Fibroblast of skin of abdomen (primary cell): ENCODE results near the gene AHCYL1.
A peak's percentile ranks its signal among the peaks of the same experiment; 100 is the strongest.

Experiments
- DNase-seq: peaks from one replicate; pipeline ENCODE4 v3.0.0-alpha.2; 2013

The AHCYL1 gene

DNA sequence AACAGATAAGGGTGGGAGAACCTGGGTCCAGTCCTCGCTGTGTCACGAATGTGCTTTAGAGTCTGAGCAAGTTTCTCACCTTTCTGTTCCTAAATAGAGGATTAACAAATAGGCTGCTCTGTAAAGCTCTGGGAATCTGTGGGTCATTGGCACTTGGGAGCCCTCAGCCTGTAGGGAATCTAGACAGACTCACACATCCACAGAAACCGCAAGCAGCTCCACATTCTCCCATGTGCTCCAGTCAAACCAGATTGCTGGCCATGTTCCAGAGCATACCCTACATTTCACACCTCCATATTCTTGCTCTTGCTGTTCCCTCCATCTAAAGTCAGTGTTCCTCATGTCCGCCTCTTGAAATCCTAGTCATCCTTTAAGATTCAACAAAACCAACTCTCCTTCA, 7.8 kb upstream of the AHCYL1 start:
- DNase-seq, result no peak

DNA sequence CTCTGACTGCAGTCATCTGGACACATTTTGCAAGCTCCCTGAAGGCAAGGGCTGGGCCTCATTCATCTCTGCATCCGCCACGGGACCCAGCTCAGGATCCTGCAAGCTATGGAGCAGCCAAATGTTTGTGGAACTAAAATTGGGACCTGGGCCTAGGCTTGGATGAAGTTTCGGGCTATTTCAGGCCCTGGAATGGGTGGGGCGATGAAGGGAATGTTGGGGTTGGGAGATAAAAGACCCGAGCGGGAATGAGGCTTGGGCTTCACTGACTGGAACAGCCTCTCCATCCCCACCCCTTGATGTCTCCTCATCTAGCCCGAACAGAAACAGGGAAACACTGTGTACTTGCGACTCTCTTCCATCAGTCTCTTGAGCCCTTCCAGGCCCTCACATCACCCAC, 7.3 kb upstream of the AHCYL1 start:
- no peak for DNase-seq

DNA sequence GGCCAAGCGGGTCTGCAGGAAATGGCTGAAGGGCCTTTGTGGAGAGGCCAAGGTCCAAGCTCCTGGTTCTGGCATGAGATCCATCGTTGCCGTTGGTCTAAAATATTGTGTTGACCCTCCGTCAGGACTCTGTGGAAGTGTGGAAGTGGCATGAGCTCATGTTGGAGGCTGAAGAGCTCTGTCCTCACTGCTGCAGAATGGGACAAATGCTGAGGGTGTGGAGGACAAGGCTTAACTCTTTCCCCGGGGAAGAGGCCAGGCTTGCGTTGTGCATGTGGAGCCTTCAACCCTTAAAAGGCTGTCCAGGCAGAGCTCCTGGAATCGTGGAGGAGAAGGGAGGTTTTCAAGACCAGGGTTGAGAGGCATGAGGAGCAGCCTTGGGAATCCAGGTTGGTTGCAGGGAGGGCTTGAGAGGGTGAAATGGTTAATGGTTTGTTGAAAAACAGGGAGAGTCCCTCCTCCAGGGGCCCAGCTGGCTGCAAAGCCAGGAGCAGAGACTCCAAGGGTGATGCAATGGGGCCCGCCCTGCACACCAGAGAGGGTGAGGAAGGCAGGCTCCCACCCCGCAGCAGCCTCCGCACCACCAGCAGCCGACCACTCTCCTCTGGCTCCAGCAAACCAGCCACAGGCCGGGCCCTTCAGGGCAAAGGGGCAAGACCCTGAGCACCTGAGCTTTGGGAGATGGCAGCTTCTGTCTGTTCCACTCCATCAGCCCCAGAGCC, 6.7 kb upstream of the AHCYL1 start:
- DNase-seq, result no peak

DNA sequence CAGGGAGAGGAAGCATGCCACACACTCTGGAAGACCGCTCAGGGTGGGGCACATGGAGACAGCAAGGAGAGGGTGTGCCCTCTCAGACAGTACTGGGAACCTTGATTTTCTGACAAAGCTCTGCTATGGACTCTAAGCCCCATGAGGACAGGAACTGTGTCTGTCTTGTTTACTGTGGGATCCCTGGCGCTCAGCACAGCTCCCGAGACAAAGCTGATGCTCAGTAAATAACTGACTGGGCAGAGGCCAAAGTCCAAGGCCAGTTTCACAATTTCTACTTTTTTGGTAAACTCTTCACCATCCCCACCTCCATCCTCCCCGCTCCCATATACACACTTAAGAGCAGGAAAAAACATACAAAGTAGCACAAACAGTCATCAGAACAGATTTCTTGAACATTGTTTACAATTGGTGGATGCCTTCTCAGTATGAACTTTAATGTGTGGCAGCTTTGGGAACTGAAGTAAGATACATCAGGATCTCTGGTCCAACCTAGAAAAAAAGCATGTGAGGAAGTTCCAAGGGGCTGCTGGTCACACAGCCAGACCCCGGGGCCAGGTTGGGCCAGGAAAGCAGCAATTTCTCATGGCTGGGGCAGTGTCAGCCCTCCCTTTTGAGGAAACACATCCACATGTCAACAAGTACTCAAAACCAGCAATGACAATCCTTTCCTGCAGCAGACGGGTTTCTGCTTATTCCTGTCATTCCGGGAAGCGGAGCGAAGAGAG, 5.6 kb upstream of the AHCYL1 start:
- no peak for DNase-seq

DNA sequence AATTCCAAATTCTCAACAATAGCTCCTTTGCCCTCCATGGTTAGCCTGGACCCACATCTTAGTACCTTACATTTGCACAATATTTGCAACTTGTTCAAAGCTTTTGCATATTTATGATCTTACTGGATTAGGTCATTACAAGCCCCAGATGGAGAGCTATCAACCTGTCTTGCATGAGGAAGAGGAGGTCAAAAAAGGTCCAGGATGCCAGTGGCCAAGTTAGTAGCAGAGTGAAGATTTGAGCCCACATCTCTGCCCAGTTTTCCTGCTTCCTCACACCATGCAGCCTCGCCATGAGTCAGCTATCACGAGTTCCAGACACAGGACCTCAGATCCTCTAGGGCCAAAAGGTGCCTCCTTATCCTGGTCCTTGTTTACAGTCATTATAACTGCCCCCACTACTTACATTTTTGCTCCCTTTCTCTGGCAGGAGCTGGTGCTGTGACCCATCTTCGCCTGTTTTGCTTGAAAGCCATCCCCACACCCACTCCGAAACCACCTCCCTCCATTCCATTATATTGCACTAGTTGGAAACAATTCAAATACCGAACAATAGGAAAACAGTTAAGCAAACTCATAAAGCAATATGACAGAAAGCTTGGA, 5.0 kb upstream of the AHCYL1 start:
- no peak for DNase-seq

DNA sequence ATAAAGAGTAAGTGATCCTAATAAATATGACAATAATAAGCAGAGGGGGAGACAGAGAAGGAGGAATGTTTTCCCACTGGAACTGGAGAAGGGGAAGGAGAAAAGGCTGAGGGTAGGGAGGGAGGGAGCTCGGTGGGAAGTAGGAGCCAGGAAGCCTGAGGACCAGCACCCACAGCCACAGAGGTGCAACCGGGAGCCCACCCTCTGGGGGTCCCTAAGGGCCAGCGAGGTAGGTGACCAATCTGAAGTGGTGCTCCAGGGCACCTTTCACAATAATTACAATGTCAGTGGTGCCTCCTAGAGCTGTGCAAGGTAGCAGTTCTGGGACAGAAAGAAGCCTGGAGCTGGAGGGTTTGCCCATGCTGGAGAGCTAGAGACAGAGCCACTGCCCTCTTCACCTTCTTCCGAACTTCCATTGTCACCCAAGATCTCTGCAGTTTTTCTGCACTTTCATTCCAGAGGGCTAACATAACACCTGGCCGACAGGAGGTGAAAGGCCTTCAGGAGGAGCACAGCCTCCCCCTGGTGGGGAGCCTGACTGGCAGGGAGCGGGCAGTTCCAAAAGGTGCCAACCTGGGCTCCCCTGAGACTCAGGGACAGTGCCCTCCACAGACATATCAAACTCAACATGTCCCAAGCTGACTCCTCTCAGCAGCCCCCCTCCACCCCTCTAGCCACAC, 4.1 kb upstream of the AHCYL1 start:
- DNase-seq, result no peak

DNA sequence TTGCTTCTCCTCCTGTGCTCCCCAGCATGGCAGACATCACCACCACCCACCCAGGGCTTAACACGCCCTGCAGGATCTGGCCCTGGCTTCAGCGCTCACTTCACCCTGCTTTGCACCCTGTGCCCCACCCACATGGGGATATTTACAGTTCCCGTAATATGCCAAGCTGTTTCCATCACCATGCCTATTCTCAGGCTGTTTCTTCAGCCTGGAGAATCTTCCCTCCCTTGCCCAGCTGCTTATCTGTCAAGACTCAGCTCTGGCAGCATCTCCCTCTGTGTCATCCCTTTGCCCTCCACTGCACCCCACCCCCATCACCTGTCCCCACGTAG, 3.6 kb upstream of the AHCYL1 start:
- no peak for DNase-seq

DNA sequence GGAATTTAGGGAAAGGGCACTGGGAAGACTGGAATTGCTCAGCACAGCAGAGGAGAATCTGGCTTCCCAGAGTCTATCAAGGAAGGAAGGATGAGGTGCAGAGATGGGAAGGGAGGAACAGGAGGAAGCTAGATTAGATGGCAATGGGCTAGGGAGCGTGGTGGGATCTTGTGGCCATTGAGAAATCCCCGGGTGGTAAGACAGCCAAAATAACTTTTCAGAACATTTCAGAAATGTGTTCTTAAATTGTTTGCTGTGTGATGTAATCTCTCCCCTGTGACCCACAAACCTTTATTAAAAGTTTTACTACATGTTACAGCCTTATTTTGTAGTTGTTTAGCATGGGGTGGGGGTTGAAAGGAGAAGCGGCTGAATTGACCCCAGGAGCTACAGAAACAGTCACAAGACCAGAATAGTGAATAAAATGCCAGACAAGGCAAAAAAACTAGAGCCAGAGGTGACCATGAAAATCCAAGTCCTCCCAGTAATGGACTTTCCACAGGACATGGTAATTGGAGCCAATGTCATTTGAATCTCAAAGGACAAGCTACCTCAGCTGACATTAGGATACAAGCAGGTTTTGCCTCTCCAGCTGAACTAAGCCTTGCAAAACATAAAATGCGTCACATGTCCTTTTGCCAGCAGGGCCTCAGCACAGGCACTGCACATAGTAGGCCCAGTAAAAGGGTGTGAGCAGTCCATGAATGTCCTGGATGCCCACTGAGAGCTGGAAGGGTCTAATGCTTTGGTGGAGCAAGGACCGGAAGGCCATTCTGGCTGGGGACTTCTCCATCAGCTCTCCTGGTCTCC, 980 bp upstream of the AHCYL1 start:
- DNase-seq, result no peak

DNA sequence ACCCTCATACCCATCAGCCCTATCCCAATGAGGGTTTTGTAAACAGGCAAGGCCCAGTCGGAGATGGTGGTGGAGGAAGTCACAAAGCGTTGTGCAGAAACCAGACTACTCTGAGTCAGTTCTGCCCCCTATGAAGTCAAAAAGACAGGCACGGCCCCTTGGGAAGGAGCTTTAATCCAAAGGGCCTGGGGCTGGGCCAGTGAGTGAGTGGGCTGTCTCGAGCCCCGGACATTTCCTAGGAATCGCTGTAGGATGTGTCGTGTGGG, 442 bp upstream of the AHCYL1 start:
- DNase-seq, result peak; percentile 76

DNA sequence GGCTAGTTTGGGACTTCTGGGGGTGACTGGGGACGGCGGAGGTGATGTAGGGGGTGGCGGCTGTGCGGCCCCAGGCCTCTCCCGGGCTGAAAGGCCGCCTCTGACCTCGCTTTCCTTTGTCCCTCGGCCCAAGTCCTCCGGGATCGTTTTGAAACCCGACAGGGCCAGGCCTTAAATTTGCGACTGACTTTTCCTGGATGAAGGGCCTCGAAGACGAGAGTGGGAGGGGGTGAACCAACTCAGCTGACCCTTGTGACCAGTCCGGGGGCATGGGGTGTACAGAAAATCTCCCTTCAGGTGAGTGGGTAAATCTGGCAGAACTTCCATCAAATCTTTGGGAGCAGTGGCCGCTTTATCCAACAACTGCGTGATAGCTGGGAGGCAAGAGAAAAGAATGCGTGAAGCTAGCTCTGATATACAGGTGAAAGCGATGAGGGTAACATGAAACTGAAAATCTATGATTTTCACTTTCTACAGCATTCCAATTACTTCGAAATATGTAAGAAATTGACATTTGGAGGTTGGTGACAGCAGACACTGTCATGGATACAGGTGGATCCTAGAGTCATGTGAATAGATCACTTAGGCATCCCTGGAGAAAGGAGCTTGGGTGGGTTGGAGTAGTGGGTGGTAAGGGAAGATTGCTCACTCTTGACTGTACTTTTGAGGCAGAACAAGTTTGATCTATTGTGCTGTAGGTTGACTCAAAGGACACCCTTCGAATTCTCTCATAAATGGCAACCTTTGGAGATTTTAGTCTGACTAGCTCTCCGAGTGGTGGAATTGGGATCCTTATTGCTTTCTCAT, 885 bp downstream of the AHCYL1 start:
- DNase-seq, result no peak

DNA sequence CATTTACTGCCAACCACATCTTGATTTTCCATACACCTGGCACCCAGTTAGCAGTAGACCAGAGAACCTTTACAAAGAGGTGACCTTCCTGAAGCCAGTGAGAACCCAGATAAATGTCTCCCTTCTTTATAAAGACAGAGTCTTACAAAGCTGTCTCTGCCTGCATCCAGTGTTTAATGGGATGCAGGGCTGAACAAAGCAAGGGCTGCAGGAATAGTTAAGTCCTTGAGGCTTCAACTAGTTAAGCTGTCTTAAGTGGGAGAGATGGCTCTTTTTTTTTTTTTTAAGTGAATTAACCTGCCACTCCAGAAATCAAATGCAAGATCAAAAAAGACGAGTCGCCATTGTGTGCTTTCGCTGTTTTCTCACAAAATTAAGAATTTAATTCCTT, 1.5 kb downstream of the AHCYL1 start:
- DNase-seq, result no peak

DNA sequence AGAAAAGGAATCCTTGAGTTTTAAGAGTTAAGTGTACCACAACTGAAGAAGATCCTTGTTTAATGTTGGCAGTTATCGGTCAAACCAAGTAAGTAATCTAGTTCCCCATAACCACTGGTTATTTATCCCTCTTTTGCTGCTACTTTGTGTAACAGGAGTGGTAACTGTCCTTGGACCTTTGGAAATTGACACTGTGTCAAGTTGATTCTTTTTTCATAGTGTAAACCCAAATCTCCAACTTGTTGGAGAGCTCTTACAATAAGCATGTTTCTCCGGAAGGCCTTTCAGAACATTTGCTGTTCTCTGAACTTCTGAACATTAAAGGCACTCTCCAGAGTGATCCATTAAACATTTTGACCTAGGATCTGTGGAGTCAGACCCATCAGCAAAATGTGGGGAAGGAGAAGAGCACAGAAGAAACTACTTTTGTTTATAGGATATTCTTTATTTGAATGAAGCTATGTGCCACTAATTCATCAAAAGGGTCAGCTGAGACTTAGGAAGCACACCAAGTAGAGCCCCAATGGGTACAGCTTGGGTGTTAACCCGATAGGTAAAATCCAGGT, 3.9 kb downstream of the AHCYL1 start:
- DNase-seq, result no peak

DNA sequence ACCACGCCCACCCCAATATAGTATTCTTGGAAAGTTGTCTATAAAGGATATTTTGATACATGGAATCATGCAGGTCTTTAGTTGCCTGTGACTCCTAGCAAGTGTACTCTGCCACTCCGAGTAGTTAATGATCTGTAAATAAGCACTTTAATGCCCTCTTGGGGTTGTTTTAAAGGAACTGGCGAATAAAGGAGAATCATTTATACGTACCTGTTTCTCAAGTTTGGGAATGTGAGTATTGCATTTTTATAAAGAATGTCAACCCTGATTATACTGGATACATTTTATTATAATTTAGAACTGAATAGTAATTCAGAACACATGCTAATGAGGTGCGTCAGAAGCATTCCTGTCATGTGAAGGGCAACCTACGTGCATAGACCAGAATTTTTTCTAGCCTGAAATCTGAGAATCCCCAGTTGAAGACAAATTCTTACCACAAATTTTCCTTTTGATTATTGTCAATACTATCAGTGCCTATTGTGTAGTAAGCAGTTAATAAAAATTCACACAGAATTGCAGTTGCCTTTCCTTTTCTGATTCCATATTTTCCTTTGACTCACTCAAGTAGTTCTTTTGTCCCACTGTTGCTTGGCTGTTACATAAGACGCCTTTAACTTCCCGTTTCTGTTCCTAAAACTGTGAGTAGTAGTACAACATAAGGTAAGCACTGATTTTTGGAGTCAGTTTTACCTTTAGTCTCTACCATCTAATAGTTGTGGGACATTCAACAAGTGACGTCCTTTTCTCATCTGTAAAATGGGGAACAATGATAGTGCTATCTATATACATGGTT, 5.1 kb downstream of the AHCYL1 start:
- peak; percentile 56 for DNase-seq

DNA sequence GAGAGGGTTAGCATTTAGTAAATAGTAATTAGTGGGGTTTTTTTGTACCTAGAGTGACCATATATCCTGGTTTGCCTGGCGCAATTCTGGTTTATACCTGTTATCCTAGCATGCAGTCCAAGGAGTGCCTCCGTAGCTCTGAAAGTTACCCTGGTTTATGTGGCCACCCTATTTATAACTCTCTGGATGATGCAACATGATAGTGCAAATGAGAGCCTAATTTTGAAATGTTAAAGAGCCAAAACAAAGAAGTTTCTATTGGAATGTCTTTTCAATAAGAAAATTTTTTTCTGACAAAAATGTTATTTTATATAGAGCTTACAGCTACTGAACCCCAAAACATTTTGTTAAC, 5.7 kb downstream of the AHCYL1 start:
- no peak for DNase-seq

DNA sequence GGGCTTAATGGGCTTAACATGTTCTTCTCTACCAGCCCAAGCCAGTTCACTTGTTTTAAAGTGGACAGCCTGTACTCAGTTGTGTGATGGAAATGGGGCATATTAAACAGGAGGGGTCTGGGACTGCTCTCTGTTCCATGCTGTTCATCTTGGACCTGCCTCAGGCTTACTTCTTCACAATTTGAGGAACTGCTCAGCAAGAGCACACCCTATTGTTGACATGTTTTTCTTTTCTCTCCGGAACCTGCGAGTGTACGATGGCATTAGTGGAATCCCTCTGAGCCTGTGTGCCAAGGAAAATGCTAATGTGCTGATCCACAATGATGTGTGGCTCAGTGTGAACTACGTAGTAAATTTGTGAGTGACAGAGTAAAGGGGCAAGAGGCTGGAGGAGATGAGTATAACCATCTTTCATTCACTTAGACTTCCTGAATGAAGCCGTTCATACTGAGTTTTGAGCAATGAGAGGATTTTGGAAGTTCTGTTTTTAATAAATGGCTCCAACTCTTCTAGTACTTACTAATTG, 6.9 kb downstream of the AHCYL1 start:
- DNase-seq, result no peak

DNA sequence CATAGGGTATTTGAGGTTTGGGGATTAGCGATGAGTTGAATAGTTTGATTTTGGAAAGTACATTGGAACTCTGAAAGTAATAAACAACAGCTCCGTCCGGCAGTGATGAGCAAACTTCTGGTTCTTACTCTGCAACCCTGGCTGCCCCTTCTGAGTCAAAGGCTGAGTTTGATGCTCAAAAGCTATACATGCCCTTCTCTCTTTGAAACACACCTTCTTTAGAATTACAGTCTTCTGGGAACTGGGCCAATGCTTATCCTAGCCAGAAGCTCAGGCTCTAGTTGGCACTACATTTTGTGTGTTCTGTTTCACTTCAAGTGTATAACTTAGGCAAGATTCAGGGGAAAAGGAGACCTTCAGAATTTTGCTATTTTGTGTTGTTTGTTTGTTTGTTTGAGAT, 9.3 kb downstream of the AHCYL1 start:
- DNase-seq, result no peak

DNA sequence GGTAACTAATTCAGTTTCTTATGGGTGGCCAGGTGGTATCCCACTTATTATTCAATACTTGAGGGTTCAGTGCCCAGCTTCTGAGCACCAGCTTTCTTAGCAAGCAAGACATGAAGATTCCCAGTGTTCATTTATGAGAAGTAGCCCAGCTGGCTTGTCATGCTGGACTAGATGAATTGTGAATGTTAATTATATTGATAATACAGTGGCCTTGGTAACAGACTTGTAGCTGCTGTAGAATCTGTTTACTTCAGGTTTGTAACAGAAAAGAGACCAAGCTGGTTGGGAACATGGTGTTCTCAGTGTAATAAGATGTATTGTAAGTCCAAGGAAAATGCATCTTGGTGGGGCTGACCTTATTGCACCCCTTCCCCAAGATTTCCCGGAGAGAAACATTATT, 10.1 kb downstream of the AHCYL1 start:
- no peak for DNase-seq

DNA sequence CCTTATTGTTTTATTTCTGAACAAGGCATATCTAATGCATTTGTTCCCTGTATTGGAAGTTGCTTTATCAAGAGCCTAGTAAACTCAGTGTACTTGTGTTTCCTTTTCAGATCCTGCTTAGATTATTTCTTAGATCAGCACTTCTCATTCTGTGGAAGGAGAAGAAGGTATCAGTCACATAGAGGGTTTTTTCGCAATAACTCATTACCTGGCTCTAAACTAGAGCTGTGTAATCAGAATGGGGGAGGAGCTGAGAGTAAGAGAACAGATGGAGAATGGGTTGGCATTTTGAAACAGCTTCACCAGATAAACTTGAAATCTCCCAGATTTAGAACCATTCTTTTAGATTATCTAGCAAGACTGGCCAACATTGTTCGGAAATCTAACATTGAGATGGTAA, 11.0 kb downstream of the AHCYL1 start:
- no peak for DNase-seq

DNA sequence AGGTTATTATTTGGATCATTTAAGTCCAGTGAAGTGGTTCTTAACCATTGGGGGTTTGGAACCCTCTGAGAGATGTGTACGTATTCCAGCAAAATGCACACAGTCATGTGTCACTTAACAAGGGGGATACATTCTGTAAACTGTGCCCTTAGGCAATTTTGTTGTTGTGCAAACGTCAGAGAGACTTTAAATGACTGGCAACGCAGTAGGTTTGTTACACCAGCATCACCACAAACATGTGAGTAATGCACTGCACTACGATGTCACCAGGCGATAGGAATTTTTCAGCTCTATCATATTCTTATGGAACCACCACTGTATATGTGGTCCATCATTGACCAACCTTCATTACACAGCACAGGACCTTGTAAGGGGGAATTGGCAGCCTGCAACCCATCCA, 11.9 kb downstream of the AHCYL1 start:
- peak; percentile 36 for DNase-seq

DNA sequence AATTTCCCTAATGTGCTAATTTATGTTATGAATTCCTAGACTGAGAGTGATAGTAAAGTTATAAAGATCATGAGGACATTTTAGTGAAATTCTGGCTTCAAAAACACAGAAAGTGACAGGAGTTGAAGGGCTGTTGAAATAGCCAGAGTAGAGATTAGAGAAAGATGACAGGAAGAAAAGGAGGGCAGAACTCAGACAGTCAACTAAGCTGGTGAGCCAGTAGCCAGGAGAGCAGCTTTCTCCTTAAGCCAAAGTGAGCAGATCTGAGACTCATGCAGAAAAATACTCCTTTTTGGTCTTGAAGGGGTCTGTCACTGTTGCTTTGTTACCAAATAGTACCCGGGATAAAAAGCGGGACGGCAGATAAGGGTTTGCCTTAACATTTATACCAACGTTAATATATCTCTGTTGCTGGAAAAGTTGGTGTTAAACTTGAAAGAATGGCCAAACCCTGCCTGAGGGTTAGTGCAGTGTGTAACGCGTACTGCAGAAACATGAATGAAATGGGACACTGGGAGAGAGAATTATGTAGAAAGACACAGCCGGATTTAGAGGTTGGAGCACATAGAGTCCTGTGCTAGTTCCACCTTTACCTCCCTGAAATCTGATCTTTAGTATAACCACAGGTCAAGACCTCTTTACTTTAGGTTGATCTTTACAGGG, 12.8 kb downstream of the AHCYL1 start:
- DNase-seq, result no peak
